HEK293 (cell line): ENCODE measurements around the gene RABAC1.

Experiments
- CTCF ChIA-PET: fragments of 350-600 bp; formaldehyde crosslinking; extraction: SDS; loops from one replicate; lab custom pipeline; 2021; ENCODE audit warnings: antibody characterized with exemption; lab: Yijun Ruan, JAX
- POLR2A ChIA-PET: fragments of 300-600 bp; formaldehyde crosslinking; extraction: SDS; loops from one replicate; lab custom pipeline; 2020; ENCODE audit warnings: antibody characterized with exemption, inconsistent platforms; lab: Yijun Ruan, JAX
- H3K27ac ChIP-seq: fragments of 200-500 bp; sonication (Bioruptor generic); 2 replicates; pipeline ENCODE4 v1.5.1; 2014; ENCODE audit warnings: low read depth, low read length, control low read depth, inconsistent platforms; ENCODE audit errors: extremely low read depth
- H3K36me3 ChIP-seq, 2 experiments: fragments of 200-500 bp in 1 of 2; sonication (Bioruptor generic) in 1 of 2; 1 replicate in 1 of 2; 2 replicates in 1 of 2; pipeline ENCODE4 v1.5.1; 2014 to 2017; ENCODE audit warnings: inconsistent platforms in 2 of 2, low read length in 2 of 2; ENCODE audit not compliant: control insufficient read depth in 2 of 2, insufficient read depth in 1 of 2
- H3K4me1 ChIP-seq: fragments of 200-500 bp; sonication (Bioruptor generic); 2 replicates; pipeline ENCODE4 v1.5.1; 2014; ENCODE audit warnings: mild to moderate bottlenecking, low read length, inconsistent platforms; ENCODE audit not compliant: control insufficient read depth, insufficient read depth
- H3K4me3 ChIP-seq: 2 replicates; pipeline ENCODE4 v1.5.1; 2011; ENCODE audit warnings: low read depth, mild to moderate bottlenecking, control low read depth, low read length, moderate library complexity
- H3K9me3 ChIP-seq: fragments of 200-500 bp; sonication (Bioruptor generic); 2 replicates; pipeline ENCODE4 v1.5.1; 2014; ENCODE audit warnings: low read depth, low read length, inconsistent platforms; ENCODE audit not compliant: control insufficient read depth, insufficient read depth
- GLI2 ChIP-seq: fragments of 450-650 bp; formaldehyde crosslinking; IDR thresholded peaks from 2 replicates; pipeline ENCODE4; 2017; ENCODE audit warnings: missing biosample characterization, missing genetic modification characterization, low read depth, borderline replicate concordance
- GLIS1 ChIP-seq: fragments of 450-650 bp; formaldehyde crosslinking; IDR thresholded peaks from 2 replicates; pipeline ENCODE4 v1.5.1; 2016; ENCODE audit warnings: missing biosample characterization, missing genetic modification characterization
- KLF7 ChIP-seq: fragments of 450-650 bp; formaldehyde crosslinking; IDR thresholded peaks from 2 replicates; pipeline ENCODE4 v1.5.1; 2016; ENCODE audit warnings: missing biosample characterization, missing genetic modification characterization, borderline replicate concordance
- KLF8 ChIP-seq: fragments of 450-650 bp; formaldehyde crosslinking; IDR thresholded peaks from 2 replicates; pipeline ENCODE4 v1.5.1; 2016; ENCODE audit warnings: missing biosample characterization, missing genetic modification characterization
- SALL2 ChIP-seq: fragments of 450-650 bp; formaldehyde crosslinking; IDR thresholded peaks from 2 replicates; pipeline ENCODE4 v1.5.0; 2017; ENCODE audit warnings: missing biosample characterization, mild to moderate bottlenecking, missing genetic modification characterization, borderline replicate concordance
- ZBTB20 ChIP-seq: fragments of 450-650 bp; formaldehyde crosslinking; IDR thresholded peaks from 2 replicates; pipeline ENCODE4 v1.5.1; 2016; ENCODE audit warnings: missing biosample characterization, missing genetic modification characterization
- ZBTB44 ChIP-seq: fragments of 450-650 bp; IDR thresholded peaks from 2 replicates; pipeline ENCODE4 v1.5.1; 2018; ENCODE audit warnings: missing biosample characterization, mild to moderate bottlenecking, missing genetic modification characterization
- ZBTB48 ChIP-seq: fragments of 450-650 bp; formaldehyde crosslinking; IDR thresholded peaks from 2 replicates; pipeline ENCODE4 v1.5.1; 2016; ENCODE audit warnings: missing biosample characterization, missing genetic modification characterization
- ZBTB49 ChIP-seq: fragments of 450-650 bp; formaldehyde crosslinking; IDR thresholded peaks from 2 replicates; pipeline ENCODE4 v1.5.1; 2016; ENCODE audit warnings: missing biosample characterization, missing genetic modification characterization, low read depth
- ZIC2 ChIP-seq: fragments of 450-650 bp; formaldehyde crosslinking; IDR thresholded peaks from 2 replicates; pipeline ENCODE4 v1.5.1; 2016; ENCODE audit warnings: missing biosample characterization, missing genetic modification characterization
- ZNF175 ChIP-seq: fragments of 450-650 bp; formaldehyde crosslinking; IDR thresholded peaks from 2 replicates; pipeline ENCODE4 v1.5.1; 2016; ENCODE audit warnings: missing biosample characterization, missing genetic modification characterization
- ZNF23 ChIP-seq: fragments of 450-650 bp; formaldehyde crosslinking; IDR thresholded peaks from 2 replicates; pipeline ENCODE4 v1.5.1; 2016; ENCODE audit warnings: missing biosample characterization, missing genetic modification characterization, borderline replicate concordance
- ZNF266 ChIP-seq: fragments of 450-650 bp; formaldehyde crosslinking; IDR thresholded peaks from 2 replicates; pipeline ENCODE4 v1.5.1; 2016; ENCODE audit warnings: missing biosample characterization, missing genetic modification characterization, low read depth
- ZNF302 ChIP-seq: fragments of 450-650 bp; formaldehyde crosslinking; IDR thresholded peaks from 2 replicates; pipeline ENCODE4 v1.5.1; 2016; ENCODE audit warnings: missing biosample characterization, missing genetic modification characterization, low read depth
- ZNF324 ChIP-seq: fragments of 450-650 bp; formaldehyde crosslinking; IDR thresholded peaks from 2 replicates; pipeline ENCODE4 v1.5.1; 2016; ENCODE audit warnings: missing biosample characterization, missing genetic modification characterization
- ZNF341 ChIP-seq: fragments of 450-650 bp; formaldehyde crosslinking; IDR thresholded peaks from 2 replicates; pipeline ENCODE4; 2016; ENCODE audit warnings: low read depth, missing biosample characterization, missing genetic modification characterization
- ZNF600 ChIP-seq: fragments of 450-650 bp; formaldehyde crosslinking; IDR thresholded peaks from 2 replicates; pipeline ENCODE4 v1.5.1; 2016; ENCODE audit warnings: missing biosample characterization, missing genetic modification characterization
- ZNF654 ChIP-seq: fragments of 450-650 bp; formaldehyde crosslinking; IDR thresholded peaks from 2 replicates; pipeline ENCODE4 v1.5.1; 2016; ENCODE audit warnings: low read depth, missing biosample characterization, missing genetic modification characterization
- TF ChIP-seq, protein P1 (sequence below): fragments of 450-650 bp; formaldehyde crosslinking; IDR thresholded peaks from 2 replicates; pipeline ENCODE4 v1.5.1; 2016; ENCODE audit warnings: missing biosample characterization, missing genetic modification characterization
- TF ChIP-seq, protein P2 (sequence below): fragments of 450-650 bp; formaldehyde crosslinking; IDR thresholded peaks from 2 replicates; pipeline ENCODE4 v1.5.1; 2017; ENCODE audit warnings: missing biosample characterization, missing genetic modification characterization

Gene RABAC1

DNA sequence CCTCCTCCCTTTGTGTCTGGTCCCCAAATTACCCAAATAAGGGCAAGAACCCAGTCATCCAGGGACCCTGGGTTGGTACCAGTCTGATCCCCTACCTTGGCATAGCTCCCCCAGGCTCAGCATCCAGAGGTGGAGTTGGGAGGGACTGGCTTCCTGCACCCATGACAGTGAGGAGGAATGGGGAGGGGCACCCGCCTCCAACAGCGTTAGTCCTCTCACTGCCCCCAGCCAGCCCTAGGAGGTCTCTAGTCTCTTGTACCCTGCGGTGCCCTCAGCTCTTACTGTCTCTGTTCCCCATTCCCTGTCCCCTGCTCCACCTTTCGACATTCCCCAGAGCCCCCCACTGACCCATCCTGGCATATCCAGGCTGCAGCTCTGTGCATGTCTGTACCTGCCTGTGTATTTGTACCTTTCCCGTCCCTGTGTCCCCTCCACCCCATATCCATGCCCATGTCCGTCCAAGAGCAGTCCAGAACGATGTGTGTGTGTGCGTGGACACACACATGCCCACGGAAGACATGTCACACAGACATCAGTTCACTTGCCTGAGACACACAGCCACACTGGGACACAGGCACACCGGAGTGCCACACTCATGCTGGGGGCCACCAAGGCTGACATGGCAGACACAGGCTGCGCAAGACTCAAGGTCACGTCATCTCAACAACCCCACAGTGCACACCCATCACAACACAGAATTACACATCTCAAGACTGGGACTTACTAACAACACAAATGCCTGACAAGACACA lies 48.7 kb downstream of the RABAC1 start:
- POLR2A ChIA-PET = interaction anchor here (0.6 to 0.8 kb wide), 2 partner anchors 32 to 51 kb away, joined by 3 to 4 read pairs; no protein-coding TSS in a partner anchor

DNA sequence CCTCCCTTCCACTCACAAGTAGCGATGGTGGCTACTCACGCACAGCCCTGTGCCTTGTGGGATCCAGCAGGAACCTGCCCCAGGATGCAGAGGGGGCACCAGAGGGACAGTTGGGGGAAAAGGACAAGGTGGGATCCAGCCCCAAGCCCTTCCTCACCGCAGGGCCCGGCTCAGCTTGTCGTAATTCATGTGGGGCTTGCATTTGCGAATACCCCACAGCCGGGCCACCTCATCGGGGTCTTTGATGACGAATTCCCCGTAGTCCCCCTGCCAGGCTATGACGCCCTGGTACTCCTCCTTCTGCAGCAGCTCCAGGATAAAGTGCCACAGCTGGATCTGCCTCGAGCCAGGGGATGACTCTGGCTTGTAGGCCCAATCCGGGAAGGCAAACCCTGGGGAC lies 49.4 kb downstream of the RABAC1 start:
- H3K4me3 ChIP-seq = no peak overlapping the region
- ChIA-PET CTCF (interaction anchor here (1.2 kb wide), 1 partner anchor 26 kb away, joined by 3 read pairs; no protein-coding TSS in a partner anchor), POLR2A (no interaction called here)
- no peaks in the 10 kb centered on the region for H3K4me1 ChIP-seq
- no peak overlapping the region for H3K27ac ChIP-seq
- no peaks in the 10 kb centered on the region for H3K9me3 ChIP-seq
- H3K36me3 ChIP-seq = peaks cover 10 to 19% of the 10 kb centered on the region in 2 experiments
- no peak for TF ChIP-seq SALL2 (tag by site-specific recombination)
- no peak for TF ChIP-seq ZBTB20 (tag by site-specific recombination)
- TF ChIP-seq KLF7 (tag by site-specific recombination) = no peak
- TF ChIP-seq ZBTB49 (tag by site-specific recombination) = no peak
- TF ChIP-seq GLI2 (tag by site-specific recombination) = no peak
- TF ChIP-seq, protein P1, sequence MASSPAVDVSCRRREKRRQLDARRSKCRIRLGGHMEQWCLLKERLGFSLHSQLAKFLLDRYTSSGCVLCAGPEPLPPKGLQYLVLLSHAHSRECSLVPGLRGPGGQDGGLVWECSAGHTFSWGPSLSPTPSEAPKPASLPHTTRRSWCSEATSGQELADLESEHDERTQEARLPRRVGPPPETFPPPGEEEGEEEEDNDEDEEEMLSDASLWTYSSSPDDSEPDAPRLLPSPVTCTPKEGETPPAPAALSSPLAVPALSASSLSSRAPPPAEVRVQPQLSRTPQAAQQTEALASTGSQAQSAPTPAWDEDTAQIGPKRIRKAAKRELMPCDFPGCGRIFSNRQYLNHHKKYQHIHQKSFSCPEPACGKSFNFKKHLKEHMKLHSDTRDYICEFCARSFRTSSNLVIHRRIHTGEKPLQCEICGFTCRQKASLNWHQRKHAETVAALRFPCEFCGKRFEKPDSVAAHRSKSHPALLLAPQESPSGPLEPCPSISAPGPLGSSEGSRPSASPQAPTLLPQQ (tag by site-specific recombination) = no peak
- TF ChIP-seq ZNF302 (tag by site-specific recombination) = no peak
- TF ChIP-seq ZNF23 (tag by site-specific recombination) = no peak
- TF ChIP-seq, protein P2, sequence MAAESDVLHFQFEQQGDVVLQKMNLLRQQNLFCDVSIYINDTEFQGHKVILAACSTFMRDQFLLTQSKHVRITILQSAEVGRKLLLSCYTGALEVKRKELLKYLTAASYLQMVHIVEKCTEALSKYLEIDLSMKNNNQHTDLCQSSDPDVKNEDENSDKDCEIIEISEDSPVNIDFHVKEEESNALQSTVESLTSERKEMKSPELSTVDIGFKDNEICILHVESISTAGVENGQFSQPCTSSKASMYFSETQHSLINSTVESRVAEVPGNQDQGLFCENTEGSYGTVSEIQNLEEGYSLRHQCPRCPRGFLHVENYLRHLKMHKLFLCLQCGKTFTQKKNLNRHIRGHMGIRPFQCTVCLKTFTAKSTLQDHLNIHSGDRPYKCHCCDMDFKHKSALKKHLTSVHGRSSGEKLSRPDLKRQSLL (tag by site-specific recombination) = no peak

More for the DNA sequence above, 48.7 kb downstream of the RABAC1 start:
- TF ChIP-seq ZNF654 (no peak), ZNF175 (tag by site-specific recombination) (no peak), ZBTB48 (0 out of 2 replicates have a peak, but pooled peaks have one; percentile 51), ZBTB44 (tag by site-specific recombination) (no peak), ZIC2 (tag by site-specific recombination) (peak; percentile 49), ZNF600 (tag by site-specific recombination) (peak; percentile 64; the same call in 1 of the 2 replicates), ZNF341 (tag by site-specific recombination) (peak; percentile 22; the same call in 1 of the 2 replicates), ZNF266 (tag by site-specific recombination) (no peak), KLF8 (tag by site-specific recombination) (no peak), ZNF324 (tag by site-specific recombination) (no peak), GLIS1 (tag by site-specific recombination) (peak; percentile 26; the same call in 1 of the 2 replicates)
- CTCF ChIA-PET = interaction anchor here (1.2 kb wide), 1 partner anchor 25 kb away, joined by 3 read pairs; no protein-coding TSS in a partner anchor
- H3K4me1 ChIP-seq = no peaks in the 10 kb centered on the region
- no peaks in the 10 kb centered on the region for H3K9me3 ChIP-seq
- peaks cover 10 to 11% of the 10 kb centered on the region in 2 experiments for H3K36me3 ChIP-seq
- H3K4me3 ChIP-seq = no peak overlapping the region
- no peak overlapping the region for H3K27ac ChIP-seq
